Body of pancreas (tissue), 4 donors: ENCODE results near the gene PHF24.

ENCODE experiments used
- CTCF ChIP-seq, 7 experiments: fragments of 450-650 bp in 4 of 7; fragments of 200-600 bp in 3 of 7; sonication (generic) in 3 of 7; IDR thresholded peaks; one replicate each; pipeline ENCODE4 v1.5.1; 2016 to 2019; ENCODE audit warnings: antibody characterized with exemption in 7 of 7
- POLR2A ChIP-seq, 3 donors: fragments of 450-650 bp; IDR thresholded peaks; one replicate each; pipeline ENCODE4 v1.6.1; 2016; ENCODE audit warnings: antibody characterized with exemption in 3 of 3, mild to moderate bottlenecking in 2 of 3

DNA sequence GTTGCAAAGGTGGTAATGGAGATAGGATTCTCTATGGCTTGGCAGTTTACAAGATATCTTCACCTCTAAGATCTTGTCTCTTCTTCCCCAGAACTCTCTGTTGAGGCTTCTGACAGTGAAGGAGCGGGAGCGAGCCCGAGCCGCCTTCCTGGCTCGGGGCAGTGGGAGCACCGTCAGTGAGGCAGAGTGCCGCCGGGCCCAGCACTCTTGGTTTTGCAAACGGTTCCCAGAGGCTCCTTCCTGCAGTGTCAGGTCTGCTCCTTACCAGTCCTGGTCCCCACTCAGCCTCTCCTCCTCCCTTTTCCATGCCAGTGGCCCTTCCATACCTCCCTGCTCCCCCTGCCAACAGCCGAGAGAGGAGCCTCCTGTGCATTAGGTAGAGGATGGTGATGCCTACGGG is 18.9 kb downstream of the PHF24 start:
- TF ChIP-seq POLR2A (IDR thresholded peaks at IDR 0.05) (no peak), CTCF (IDR thresholded peaks at IDR 0.05) (no peak)
